ENCODE results near the gene TCF7L1. TPM values are rescaled to one million over a fixed set of nuclear protein-coding genes. Genes with fewer than 3 reads are reported as not detected.

Gene TCF7L1
- polyA plus RNA-seq, 1 donor from 2014 or later, result not detected

DNA sequence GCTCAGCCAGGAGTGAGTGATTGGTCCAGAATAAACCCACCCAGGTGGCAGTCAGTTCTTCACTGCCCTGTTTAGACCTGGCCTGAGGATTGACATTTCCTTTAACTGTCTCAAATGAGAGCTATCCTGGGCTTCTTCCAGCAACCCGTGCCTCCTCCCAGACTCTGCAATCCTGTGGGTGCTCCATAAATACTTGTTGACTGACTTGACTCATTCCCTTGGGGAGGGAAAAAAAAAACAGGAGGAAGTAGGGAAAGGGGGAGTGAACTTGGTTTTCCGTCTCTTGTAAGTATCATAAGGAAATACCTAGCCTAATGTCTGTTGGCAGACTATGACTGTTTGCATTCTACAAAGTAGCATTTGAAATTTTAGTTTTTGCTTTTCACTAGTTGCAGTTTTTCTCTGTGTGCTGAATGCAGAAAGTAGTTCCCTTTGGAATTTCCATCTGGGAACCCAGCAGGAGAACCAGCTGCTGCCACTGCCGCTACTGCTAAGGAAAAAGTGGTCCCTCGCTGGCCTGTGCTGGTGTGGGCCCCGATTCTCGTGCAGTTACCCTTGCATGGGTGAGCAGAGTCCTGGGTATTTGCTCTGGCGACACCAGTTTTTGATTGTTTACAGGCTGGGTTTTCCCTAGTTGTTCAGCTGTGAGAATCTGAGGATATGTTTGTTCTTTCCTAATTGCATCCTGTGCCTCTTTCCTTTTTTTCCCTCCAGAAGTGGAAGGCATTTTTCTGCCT is 115.7 kb downstream of the TCF7L1 start:
- Histone ChIP-seq H3K9me3 (ENCODE audit: low read length) (no peaks in the 10 kb centered on the region), H4K20me1 (ENCODE audit: insufficient read depth) (no peaks in the 10 kb centered on the region), H3K27ac (ENCODE audit: low read length) (no peak overlapping the region), H3F3A (ENCODE audit: insufficient read depth, low read length, poor library complexity, severe bottlenecking) (no peaks in the 10 kb centered on the region), H3K36me3 (ENCODE audit: insufficient read depth, low read length) (no peaks in the 10 kb centered on the region), H3K27me3 (ENCODE audit: insufficient read depth, low read depth, low read length) (no peaks in the 10 kb centered on the region), H3K9me2 (ENCODE audit: insufficient read depth, low read length) (no peaks in the 10 kb centered on the region), H3K4me3 (ENCODE audit: low read length) (no peak overlapping the region), H3K79me2 (replicated peaks; ENCODE audit: insufficient read depth, low read length) (no peaks in the 10 kb centered on the region), H3K9ac (ENCODE audit: low read length) (no peak overlapping the region), H3K4me2 (ENCODE audit: low read length) (no peak overlapping the region), H2AFZ (ENCODE audit: low read depth, low read length) (no peak overlapping the region)
- no peak for TF ChIP-seq EZH2 (IDR thresholded peaks at IDR 0.05; ENCODE audit: borderline replicate concordance, insufficient read depth, low read length, poor library complexity, severe bottlenecking)
- TF ChIP-seq POLR2AphosphoS5 (IDR thresholded peaks at IDR 0.05), result no peak
- TF ChIP-seq SMC3 (conservative IDR thresholded peaks at IDR 0.05; ENCODE audit: poor library complexity), result no peak
- TF ChIP-seq, protein P1, sequence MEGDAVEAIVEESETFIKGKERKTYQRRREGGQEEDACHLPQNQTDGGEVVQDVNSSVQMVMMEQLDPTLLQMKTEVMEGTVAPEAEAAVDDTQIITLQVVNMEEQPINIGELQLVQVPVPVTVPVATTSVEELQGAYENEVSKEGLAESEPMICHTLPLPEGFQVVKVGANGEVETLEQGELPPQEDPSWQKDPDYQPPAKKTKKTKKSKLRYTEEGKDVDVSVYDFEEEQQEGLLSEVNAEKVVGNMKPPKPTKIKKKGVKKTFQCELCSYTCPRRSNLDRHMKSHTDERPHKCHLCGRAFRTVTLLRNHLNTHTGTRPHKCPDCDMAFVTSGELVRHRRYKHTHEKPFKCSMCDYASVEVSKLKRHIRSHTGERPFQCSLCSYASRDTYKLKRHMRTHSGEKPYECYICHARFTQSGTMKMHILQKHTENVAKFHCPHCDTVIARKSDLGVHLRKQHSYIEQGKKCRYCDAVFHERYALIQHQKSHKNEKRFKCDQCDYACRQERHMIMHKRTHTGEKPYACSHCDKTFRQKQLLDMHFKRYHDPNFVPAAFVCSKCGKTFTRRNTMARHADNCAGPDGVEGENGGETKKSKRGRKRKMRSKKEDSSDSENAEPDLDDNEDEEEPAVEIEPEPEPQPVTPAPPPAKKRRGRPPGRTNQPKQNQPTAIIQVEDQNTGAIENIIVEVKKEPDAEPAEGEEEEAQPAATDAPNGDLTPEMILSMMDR (IDR thresholded peaks at IDR 0.05; ENCODE audit: poor library complexity, severe bottlenecking), result no peak
- no peak for TF ChIP-seq RAD21 (conservative IDR thresholded peaks at IDR 0.05)
- TF ChIP-seq, protein P2, sequence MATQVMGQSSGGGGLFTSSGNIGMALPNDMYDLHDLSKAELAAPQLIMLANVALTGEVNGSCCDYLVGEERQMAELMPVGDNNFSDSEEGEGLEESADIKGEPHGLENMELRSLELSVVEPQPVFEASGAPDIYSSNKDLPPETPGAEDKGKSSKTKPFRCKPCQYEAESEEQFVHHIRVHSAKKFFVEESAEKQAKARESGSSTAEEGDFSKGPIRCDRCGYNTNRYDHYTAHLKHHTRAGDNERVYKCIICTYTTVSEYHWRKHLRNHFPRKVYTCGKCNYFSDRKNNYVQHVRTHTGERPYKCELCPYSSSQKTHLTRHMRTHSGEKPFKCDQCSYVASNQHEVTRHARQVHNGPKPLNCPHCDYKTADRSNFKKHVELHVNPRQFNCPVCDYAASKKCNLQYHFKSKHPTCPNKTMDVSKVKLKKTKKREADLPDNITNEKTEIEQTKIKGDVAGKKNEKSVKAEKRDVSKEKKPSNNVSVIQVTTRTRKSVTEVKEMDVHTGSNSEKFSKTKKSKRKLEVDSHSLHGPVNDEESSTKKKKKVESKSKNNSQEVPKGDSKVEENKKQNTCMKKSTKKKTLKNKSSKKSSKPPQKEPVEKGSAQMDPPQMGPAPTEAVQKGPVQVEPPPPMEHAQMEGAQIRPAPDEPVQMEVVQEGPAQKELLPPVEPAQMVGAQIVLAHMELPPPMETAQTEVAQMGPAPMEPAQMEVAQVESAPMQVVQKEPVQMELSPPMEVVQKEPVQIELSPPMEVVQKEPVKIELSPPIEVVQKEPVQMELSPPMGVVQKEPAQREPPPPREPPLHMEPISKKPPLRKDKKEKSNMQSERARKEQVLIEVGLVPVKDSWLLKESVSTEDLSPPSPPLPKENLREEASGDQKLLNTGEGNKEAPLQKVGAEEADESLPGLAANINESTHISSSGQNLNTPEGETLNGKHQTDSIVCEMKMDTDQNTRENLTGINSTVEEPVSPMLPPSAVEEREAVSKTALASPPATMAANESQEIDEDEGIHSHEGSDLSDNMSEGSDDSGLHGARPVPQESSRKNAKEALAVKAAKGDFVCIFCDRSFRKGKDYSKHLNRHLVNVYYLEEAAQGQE (IDR thresholded peaks at IDR 0.05; ENCODE audit: borderline replicate concordance), result no peak
- no peak for TF ChIP-seq TAF1 (IDR thresholded peaks at IDR 0.05; ENCODE audit: low read depth)
- TF ChIP-seq EP300 (conservative IDR thresholded peaks at IDR 0.05; ENCODE audit: poor library complexity, severe bottlenecking), result no peak
- TF ChIP-seq MXI1 (conservative IDR thresholded peaks at IDR 0.05; ENCODE audit: poor library complexity, severe bottlenecking), result no peak

DNA sequence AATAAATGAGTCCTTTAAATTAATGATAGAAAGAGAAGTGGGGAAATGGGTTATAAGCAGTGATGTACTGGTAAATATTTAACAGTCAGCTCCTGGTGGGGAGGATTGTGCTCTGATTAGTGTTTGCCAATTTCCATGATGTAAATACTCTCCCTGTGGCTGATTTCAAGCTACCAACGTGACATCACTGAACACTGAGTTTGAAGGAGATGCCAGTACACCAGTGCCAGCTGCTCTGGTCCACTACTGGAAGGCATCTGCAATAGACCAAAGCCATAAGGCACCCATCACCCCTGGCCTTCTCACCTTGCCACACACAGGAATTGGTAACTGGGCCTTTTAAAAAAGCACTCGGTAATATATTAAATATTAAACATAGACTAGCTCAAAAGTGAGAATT is 116.9 kb downstream of the TCF7L1 start:
- Histone ChIP-seq H3K79me2 (replicated peaks; ENCODE audit: insufficient read depth, low read length) (no peaks in the 10 kb centered on the region), H3K27ac (ENCODE audit: low read length) (no peak overlapping the region)

More for the DNA sequence above, 116.9 kb downstream of the TCF7L1 start:
- Histone ChIP-seq H3K36me3 (ENCODE audit: insufficient read depth, low read length) (no peaks in the 10 kb centered on the region), H4K20me1 (ENCODE audit: insufficient read depth) (no peaks in the 10 kb centered on the region), H3K9me3 (ENCODE audit: low read length) (no peaks in the 10 kb centered on the region), H3F3A (ENCODE audit: insufficient read depth, low read length, poor library complexity, severe bottlenecking) (no peaks in the 10 kb centered on the region), H3K9ac (ENCODE audit: low read length) (no peak overlapping the region), H3K27me3 (ENCODE audit: insufficient read depth, low read depth, low read length) (no peaks in the 10 kb centered on the region), H2AFZ (ENCODE audit: low read depth, low read length) (no peak overlapping the region), H3K4me2 (ENCODE audit: low read length) (no peak overlapping the region), H3K4me3 (ENCODE audit: low read length) (no peak overlapping the region), H3K9me2 (ENCODE audit: insufficient read depth, low read length) (no peaks in the 10 kb centered on the region)
- TF ChIP-seq EP300 (conservative IDR thresholded peaks at IDR 0.05; ENCODE audit: poor library complexity, severe bottlenecking) (no peak), EZH2 (IDR thresholded peaks at IDR 0.05; ENCODE audit: borderline replicate concordance, insufficient read depth, low read length, poor library complexity, severe bottlenecking) (no peak), RAD21 (conservative IDR thresholded peaks at IDR 0.05) (no peak), POLR2AphosphoS5 (IDR thresholded peaks at IDR 0.05) (no peak), MXI1 (conservative IDR thresholded peaks at IDR 0.05; ENCODE audit: poor library complexity, severe bottlenecking) (no peak), TAF1 (IDR thresholded peaks at IDR 0.05; ENCODE audit: low read depth) (no peak), SMC3 (conservative IDR thresholded peaks at IDR 0.05; ENCODE audit: poor library complexity) (no peak)
- TF ChIP-seq, protein P1 (IDR thresholded peaks at IDR 0.05; ENCODE audit: poor library complexity, severe bottlenecking), result no peak
- TF ChIP-seq, protein P2 (IDR thresholded peaks at IDR 0.05; ENCODE audit: borderline replicate concordance), result no peak
